ENCODE results near the gene FAR2.
"Not testable (repeated sequence)": the region's sequence is repeated elsewhere in the genome, so short reads cannot be mapped to it uniquely, and the experiment has no call there.

DNA sequence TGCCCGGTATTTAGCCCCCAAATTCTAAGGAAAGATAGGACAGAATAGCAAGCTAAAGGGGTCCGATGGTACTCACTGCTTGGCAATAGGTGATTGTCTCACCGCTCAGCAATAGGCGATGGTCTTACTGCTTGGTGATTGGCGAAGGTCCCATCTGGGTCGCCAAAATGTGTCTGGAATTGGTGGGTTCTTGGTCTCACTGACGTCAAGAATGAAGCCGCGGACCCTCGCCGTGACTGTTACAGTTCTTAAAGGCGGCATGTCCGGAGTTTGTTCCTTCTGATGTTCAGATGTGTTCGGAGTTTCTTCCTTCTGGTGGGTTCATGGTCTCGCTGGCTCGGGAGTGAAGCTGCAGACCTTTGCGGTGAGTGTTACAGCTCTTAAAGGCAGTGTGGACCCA, 236.1 kb downstream of the FAR2 start:
- not testable (repeated sequence) for TF ChIP-seq POLR2AphosphoS5 (IDR thresholded peaks at IDR 0.05; ENCODE audit: low read depth); EZH2 (IDR thresholded peaks at IDR 0.05; ENCODE audit: low read depth, unreplicated experiment); EZH2phosphoT487 (IDR thresholded peaks at IDR 0.05; ENCODE audit: unreplicated experiment); STAT1 (IDR thresholded peaks at IDR 0.05; ENCODE audit: unreplicated experiment); CREB1 (CRISPR knock-in tag; IDR thresholded peaks at IDR 0.05; ENCODE audit: low read depth); NANOG (IDR thresholded peaks at IDR 0.05; ENCODE audit: borderline replicate concordance); ZNF114 (CRISPR knock-in tag; IDR thresholded peaks at IDR 0.05); JUNB (IDR thresholded peaks at IDR 0.05; ENCODE audit: unreplicated experiment); ZNF331 (CRISPR knock-in tag; IDR thresholded peaks at IDR 0.05; ENCODE audit: low read depth)
- TF ChIP-seq, protein P1, sequence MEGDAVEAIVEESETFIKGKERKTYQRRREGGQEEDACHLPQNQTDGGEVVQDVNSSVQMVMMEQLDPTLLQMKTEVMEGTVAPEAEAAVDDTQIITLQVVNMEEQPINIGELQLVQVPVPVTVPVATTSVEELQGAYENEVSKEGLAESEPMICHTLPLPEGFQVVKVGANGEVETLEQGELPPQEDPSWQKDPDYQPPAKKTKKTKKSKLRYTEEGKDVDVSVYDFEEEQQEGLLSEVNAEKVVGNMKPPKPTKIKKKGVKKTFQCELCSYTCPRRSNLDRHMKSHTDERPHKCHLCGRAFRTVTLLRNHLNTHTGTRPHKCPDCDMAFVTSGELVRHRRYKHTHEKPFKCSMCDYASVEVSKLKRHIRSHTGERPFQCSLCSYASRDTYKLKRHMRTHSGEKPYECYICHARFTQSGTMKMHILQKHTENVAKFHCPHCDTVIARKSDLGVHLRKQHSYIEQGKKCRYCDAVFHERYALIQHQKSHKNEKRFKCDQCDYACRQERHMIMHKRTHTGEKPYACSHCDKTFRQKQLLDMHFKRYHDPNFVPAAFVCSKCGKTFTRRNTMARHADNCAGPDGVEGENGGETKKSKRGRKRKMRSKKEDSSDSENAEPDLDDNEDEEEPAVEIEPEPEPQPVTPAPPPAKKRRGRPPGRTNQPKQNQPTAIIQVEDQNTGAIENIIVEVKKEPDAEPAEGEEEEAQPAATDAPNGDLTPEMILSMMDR (conservative IDR thresholded peaks at IDR 0.05; ENCODE audit: low read depth in 2 of 2): not testable (repeated sequence)
- TF ChIP-seq, protein P2, sequence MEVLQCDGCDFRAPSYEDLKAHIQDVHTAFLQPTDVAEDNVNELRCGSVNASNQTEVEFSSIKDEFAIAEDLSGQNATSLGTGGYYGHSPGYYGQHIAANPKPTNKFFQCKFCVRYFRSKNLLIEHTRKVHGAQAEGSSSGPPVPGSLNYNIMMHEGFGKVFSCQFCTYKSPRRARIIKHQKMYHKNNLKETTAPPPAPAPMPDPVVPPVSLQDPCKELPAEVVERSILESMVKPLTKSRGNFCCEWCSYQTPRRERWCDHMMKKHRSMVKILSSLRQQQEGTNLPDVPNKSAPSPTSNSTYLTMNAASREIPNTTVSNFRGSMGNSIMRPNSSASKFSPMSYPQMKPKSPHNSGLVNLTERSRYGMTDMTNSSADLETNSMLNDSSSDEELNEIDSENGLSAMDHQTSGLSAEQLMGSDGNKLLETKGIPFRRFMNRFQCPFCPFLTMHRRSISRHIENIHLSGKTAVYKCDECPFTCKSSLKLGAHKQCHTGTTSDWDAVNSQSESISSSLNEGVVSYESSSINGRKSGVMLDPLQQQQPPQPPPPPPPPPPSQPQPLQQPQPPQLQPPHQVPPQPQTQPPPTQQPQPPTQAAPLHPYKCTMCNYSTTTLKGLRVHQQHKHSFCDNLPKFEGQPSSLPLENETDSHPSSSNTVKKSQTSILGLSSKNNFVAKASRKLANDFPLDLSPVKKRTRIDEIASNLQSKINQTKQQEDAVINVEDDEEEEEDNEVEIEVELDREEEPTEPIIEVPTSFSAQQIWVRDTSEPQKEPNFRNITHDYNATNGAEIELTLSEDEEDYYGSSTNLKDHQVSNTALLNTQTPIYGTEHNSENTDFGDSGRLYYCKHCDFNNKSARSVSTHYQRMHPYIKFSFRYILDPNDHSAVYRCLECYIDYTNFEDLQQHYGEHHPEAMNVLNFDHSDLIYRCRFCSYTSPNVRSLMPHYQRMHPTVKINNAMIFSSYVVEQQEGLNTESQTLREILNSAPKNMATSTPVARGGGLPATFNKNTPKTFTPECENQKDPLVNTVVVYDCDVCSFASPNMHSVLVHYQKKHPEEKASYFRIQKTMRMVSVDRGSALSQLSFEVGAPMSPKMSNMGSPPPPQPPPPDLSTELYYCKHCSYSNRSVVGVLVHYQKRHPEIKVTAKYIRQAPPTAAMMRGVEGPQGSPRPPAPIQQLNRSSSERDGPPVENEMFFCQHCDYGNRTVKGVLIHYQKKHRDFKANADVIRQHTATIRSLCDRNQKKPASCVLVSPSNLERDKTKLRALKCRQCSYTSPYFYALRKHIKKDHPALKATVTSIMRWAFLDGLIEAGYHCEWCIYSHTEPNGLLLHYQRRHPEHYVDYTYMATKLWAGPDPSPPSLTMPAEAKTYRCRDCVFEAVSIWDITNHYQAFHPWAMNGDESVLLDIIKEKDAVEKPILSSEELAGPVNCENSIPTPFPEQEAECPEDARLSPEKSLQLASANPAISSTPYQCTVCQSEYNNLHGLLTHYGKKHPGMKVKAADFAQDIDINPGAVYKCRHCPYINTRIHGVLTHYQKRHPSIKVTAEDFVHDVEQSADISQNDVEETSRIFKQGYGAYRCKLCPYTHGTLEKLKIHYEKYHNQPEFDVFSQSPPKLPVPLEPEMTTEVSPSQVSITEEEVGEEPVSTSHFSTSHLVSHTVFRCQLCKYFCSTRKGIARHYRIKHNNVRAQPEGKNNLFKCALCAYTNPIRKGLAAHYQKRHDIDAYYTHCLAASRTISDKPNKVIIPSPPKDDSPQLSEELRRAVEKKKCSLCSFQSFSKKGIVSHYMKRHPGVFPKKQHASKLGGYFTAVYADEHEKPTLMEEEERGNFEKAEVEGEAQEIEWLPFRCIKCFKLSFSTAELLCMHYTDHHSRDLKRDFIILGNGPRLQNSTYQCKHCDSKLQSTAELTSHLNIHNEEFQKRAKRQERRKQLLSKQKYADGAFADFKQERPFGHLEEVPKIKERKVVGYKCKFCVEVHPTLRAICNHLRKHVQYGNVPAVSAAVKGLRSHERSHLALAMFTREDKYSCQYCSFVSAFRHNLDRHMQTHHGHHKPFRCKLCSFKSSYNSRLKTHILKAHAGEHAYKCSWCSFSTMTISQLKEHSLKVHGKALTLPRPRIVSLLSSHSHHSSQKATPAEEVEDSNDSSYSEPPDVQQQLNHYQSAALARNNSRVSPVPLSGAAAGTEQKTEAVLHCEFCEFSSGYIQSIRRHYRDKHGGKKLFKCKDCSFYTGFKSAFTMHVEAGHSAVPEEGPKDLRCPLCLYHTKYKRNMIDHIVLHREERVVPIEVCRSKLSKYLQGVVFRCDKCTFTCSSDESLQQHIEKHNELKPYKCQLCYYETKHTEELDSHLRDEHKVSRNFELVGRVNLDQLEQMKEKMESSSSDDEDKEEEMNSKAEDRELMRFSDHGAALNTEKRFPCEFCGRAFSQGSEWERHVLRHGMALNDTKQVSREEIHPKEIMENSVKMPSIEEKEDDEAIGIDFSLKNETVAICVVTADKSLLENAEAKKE (CRISPR knock-in tag; IDR thresholded peaks at IDR 0.05): not testable (repeated sequence)
- TF ChIP-seq, protein P3, sequence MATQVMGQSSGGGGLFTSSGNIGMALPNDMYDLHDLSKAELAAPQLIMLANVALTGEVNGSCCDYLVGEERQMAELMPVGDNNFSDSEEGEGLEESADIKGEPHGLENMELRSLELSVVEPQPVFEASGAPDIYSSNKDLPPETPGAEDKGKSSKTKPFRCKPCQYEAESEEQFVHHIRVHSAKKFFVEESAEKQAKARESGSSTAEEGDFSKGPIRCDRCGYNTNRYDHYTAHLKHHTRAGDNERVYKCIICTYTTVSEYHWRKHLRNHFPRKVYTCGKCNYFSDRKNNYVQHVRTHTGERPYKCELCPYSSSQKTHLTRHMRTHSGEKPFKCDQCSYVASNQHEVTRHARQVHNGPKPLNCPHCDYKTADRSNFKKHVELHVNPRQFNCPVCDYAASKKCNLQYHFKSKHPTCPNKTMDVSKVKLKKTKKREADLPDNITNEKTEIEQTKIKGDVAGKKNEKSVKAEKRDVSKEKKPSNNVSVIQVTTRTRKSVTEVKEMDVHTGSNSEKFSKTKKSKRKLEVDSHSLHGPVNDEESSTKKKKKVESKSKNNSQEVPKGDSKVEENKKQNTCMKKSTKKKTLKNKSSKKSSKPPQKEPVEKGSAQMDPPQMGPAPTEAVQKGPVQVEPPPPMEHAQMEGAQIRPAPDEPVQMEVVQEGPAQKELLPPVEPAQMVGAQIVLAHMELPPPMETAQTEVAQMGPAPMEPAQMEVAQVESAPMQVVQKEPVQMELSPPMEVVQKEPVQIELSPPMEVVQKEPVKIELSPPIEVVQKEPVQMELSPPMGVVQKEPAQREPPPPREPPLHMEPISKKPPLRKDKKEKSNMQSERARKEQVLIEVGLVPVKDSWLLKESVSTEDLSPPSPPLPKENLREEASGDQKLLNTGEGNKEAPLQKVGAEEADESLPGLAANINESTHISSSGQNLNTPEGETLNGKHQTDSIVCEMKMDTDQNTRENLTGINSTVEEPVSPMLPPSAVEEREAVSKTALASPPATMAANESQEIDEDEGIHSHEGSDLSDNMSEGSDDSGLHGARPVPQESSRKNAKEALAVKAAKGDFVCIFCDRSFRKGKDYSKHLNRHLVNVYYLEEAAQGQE (IDR thresholded peaks at IDR 0.05; ENCODE audit: unreplicated experiment): not testable (repeated sequence)
- TF ChIP-seq, protein P4, sequence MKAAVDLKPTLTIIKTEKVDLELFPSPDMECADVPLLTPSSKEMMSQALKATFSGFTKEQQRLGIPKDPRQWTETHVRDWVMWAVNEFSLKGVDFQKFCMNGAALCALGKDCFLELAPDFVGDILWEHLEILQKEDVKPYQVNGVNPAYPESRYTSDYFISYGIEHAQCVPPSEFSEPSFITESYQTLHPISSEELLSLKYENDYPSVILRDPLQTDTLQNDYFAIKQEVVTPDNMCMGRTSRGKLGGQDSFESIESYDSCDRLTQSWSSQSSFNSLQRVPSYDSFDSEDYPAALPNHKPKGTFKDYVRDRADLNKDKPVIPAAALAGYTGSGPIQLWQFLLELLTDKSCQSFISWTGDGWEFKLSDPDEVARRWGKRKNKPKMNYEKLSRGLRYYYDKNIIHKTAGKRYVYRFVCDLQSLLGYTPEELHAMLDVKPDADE (IDR thresholded peaks at IDR 0.05): not testable (repeated sequence)

All from GM23338 (cell line).